NCI-H187 treated with DMSO at 0.1 percent for 48 hours (cell line): Measurements from ENCODE around the gene NCEH1.
"Not testable (repeated sequence)": the region's sequence is repeated elsewhere in the genome, so short reads cannot be mapped to it uniquely, and the experiment has no call there.

Experiments
- DNase-seq: peaks from one replicate; lab custom pipeline; 2025; lab: John Stamatoyannopoulos, UW

Gene NCEH1

GRCh38 chr3:172675441-172676193 lies 35.2 kb downstream of the NCEH1 start:
- DNase-seq = no peak

- DNase-seq = no peak
Observed at GRCh38 chr3:172673210-172673679, 37.6 kb downstream of the NCEH1 start.

- no peak for DNase-seq
Observed at GRCh38 chr3:172669021-172669420, 41.8 kb downstream of the NCEH1 start.

GRCh38 chr3:172666873-172667694 lies 43.8 kb downstream of the NCEH1 start:
- no peak for DNase-seq

- DNase-seq = no peak
Observed at GRCh38 chr3:172666181-172666872, 44.5 kb downstream of the NCEH1 start.

- not testable (repeated sequence) for DNase-seq
Observed at GRCh38 chr3:172665510-172665909, 45.4 kb downstream of the NCEH1 start.

- DNase-seq = not testable (repeated sequence)
Observed at GRCh38 chr3:172660421-172660820, 50.4 kb downstream of the NCEH1 start.

- no peak for DNase-seq
Observed at GRCh38 chr3:172659246-172660002, 51.4 kb downstream of the NCEH1 start.

GRCh38 chr3:172658344-172659245 lies 52.3 kb downstream of the NCEH1 start:
- DNase-seq = no peak

- DNase-seq = no peak
Observed at GRCh38 chr3:172656602-172657001, 54.3 kb downstream of the NCEH1 start.

GRCh38 chr3:172655388-172655787 lies 55.5 kb downstream of the NCEH1 start:
- no peak for DNase-seq

GRCh38 chr3:172654470-172654869 lies 56.4 kb downstream of the NCEH1 start:
- no peak for DNase-seq

- DNase-seq = no peak
Observed at GRCh38 chr3:172653004-172653572, 57.8 kb downstream of the NCEH1 start.

GRCh38 chr3:172651936-172652625 lies 58.8 kb downstream of the NCEH1 start:
- no peak for DNase-seq

- no peak for DNase-seq
Observed at GRCh38 chr3:172649987-172650386, 60.9 kb downstream of the NCEH1 start.

GRCh38 chr3:172648747-172649146 lies 62.1 kb downstream of the NCEH1 start:
- no peak for DNase-seq

GRCh38 chr3:172647823-172648222 lies 63.0 kb downstream of the NCEH1 start:
- no peak for DNase-seq

GRCh38 chr3:172647080-172647479 lies 63.8 kb downstream of the NCEH1 start:
- DNase-seq = no peak

- DNase-seq = no peak
Observed at GRCh38 chr3:172646439-172647015, 64.3 kb downstream of the NCEH1 start.
